Tibial nerve (tissue), 3 donors: ENCODE measurements around the gene GMEB2.

ENCODE experiments used
- POLR2A ChIP-seq, 2 donors: fragments of 450-650 bp; IDR thresholded peaks; one replicate each; pipeline ENCODE4 v1.6.1; 2017; ENCODE audit warnings: antibody characterized with exemption in 2 of 2, mild to moderate bottlenecking in 2 of 2, moderate library complexity in 2 of 2
- TF ChIP-seq, protein P1 (sequence below), 5 experiments: fragments of 200-600 bp in 3 of 5; fragments of 450-650 bp in 2 of 5; sonication (generic) in 3 of 5; IDR thresholded peaks; one replicate each; pipeline ENCODE4 v1.5.1; 2016 to 2019; ENCODE audit warnings: antibody characterized with exemption in 5 of 5, mild to moderate bottlenecking in 3 of 5, moderate library complexity in 2 of 5

DNA sequence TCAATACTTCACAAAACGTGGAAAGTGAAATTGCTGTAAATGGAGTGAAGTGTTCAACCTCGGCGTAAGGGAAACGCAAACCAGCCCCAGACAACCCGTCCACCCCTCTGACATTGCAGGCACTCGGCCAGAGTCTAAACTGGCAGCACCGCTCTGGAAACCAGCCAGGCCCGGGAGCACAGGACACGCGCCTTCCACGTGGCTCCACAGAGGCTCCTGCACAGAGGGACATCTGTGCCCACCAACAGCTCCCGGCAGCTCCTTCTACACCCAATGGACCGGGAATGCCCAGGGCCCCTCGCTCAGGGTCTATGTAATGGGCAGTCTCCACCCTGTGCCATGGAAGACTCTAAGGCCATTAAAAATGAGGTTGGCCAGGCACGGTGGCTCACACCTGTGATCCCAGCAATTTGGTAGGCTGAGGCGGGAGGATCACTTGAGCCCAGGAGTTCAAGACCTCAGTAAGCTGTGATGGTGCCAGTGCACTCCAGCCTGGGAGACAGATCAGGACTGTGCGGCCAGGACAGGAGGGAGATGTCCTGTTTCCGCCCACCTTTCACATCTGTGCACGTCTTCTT is 49.5 kb downstream of the GMEB2 start:
- TF ChIP-seq, protein P1, sequence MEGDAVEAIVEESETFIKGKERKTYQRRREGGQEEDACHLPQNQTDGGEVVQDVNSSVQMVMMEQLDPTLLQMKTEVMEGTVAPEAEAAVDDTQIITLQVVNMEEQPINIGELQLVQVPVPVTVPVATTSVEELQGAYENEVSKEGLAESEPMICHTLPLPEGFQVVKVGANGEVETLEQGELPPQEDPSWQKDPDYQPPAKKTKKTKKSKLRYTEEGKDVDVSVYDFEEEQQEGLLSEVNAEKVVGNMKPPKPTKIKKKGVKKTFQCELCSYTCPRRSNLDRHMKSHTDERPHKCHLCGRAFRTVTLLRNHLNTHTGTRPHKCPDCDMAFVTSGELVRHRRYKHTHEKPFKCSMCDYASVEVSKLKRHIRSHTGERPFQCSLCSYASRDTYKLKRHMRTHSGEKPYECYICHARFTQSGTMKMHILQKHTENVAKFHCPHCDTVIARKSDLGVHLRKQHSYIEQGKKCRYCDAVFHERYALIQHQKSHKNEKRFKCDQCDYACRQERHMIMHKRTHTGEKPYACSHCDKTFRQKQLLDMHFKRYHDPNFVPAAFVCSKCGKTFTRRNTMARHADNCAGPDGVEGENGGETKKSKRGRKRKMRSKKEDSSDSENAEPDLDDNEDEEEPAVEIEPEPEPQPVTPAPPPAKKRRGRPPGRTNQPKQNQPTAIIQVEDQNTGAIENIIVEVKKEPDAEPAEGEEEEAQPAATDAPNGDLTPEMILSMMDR (IDR thresholded peaks at IDR 0.05): no peak
- no peak for TF ChIP-seq POLR2A (IDR thresholded peaks at IDR 0.05)
